GM12864 (cell line): ENCODE data around the gene APBB2.
A peak's percentile ranks its signal among the peaks of the same experiment; 100 is the strongest.
"Not testable (repeated sequence)": the region's sequence is repeated elsewhere in the genome, so short reads cannot be mapped to it uniquely, and the experiment has no call there.

Experiments used
- DNase-seq: peaks from one replicate; pipeline ENCODE4 v3.0.0-alpha.2; 2011; ENCODE audit warnings: low read depth
- H3K4me3 ChIP-seq: 2 replicates; pipeline ENCODE4 v1.5.1; 2011; ENCODE audit warnings: mild to moderate bottlenecking, low read depth, low read length, control low read depth
- TF ChIP-seq, protein P1 (sequence below): IDR thresholded peaks from 2 replicates; pipeline ENCODE4 v1.5.1; 2011; ENCODE audit warnings: low read depth, mild to moderate bottlenecking, moderate library complexity, low read length, control low read depth, inconsistent platforms; ENCODE audit errors: missing control alignments

APBB2 gene

DNA sequence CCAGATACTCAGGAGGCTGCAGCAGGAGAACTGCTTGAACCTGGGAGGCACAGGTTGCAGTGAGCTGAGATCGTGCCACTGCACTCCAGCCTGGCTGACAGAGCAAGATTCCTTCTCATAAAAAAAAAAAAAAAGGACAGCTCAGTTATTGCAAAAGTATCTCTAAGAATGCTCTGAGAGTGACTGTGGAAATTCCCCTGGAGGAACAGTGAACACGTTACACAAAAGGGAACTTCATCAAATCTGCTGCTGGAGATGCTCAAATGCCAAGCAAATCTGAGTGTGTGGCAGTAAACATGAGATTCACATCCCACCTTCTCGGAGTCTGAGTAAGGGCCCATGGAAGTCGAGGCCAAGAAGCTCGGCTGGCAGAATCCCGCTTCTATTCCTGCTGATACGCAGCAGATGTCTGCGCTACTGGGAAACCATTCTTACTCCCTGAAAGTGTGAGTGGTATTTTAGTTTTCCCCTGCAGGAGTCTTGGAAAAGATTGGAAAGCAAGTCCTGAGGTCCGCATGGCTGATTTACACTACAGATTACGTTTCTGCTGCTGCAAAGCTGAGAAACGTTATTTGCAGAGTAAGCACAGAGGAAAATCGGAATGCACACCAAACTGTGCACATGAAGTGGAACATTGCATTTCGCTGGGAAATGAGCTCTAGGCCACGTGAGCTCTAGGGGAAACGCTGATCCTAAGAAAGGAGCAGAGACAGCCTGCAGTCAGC is 301.7 kb downstream of the APBB2 start:
- no peak overlapping the region for H3K4me3 ChIP-seq
- TF ChIP-seq, protein P1, sequence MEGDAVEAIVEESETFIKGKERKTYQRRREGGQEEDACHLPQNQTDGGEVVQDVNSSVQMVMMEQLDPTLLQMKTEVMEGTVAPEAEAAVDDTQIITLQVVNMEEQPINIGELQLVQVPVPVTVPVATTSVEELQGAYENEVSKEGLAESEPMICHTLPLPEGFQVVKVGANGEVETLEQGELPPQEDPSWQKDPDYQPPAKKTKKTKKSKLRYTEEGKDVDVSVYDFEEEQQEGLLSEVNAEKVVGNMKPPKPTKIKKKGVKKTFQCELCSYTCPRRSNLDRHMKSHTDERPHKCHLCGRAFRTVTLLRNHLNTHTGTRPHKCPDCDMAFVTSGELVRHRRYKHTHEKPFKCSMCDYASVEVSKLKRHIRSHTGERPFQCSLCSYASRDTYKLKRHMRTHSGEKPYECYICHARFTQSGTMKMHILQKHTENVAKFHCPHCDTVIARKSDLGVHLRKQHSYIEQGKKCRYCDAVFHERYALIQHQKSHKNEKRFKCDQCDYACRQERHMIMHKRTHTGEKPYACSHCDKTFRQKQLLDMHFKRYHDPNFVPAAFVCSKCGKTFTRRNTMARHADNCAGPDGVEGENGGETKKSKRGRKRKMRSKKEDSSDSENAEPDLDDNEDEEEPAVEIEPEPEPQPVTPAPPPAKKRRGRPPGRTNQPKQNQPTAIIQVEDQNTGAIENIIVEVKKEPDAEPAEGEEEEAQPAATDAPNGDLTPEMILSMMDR, result no peak
- DNase-seq, result no peak

DNA sequence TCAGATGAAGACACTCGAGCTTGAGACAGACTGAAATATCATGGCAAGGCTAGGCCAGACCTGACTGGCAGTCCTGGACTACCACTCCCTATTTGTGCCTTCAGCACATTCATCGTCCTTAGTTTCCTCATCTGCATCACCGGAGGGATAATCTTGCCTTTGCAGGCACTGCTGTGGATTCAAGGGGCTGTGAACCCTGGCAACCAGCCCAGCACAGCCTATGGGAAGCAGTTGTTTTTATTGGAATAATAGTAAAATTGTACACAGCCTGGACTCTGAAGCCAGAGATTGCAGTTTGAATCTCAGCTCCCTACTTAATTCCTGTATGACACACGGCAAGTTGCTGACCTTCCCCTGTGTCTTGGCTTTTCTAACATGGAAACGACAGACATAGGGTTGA is 303.6 kb downstream of the APBB2 start:
- DNase-seq, result no peak
- no peak overlapping the region for H3K4me3 ChIP-seq
- TF ChIP-seq, protein P1, result no peak

DNA sequence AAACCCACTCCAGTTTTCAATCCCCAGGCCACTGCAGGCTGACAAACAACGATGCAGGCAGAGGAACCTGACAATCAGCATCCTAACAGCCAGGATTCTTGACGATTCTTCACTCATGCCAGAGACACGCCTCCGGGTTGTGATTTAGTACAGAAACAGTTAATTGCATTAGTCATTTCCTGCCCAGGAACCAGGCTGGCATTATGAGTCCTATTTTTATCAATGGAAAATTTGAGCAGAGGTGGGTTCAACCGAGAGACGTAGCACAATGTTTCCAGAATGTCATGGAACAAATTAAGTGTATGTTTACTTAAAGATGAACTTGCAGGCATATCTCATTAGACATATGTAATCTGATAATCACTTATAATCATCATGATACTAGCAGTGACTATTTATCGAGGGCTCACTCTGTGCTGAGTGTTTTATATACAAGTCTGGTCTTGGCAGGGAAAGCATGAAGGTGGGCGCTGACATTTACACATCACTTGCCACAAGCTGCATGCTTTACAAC is 304.9 kb downstream of the APBB2 start:
- no peak for DNase-seq
- TF ChIP-seq, protein P1, result no peak
- H3K4me3 ChIP-seq, result no peak overlapping the region

DNA sequence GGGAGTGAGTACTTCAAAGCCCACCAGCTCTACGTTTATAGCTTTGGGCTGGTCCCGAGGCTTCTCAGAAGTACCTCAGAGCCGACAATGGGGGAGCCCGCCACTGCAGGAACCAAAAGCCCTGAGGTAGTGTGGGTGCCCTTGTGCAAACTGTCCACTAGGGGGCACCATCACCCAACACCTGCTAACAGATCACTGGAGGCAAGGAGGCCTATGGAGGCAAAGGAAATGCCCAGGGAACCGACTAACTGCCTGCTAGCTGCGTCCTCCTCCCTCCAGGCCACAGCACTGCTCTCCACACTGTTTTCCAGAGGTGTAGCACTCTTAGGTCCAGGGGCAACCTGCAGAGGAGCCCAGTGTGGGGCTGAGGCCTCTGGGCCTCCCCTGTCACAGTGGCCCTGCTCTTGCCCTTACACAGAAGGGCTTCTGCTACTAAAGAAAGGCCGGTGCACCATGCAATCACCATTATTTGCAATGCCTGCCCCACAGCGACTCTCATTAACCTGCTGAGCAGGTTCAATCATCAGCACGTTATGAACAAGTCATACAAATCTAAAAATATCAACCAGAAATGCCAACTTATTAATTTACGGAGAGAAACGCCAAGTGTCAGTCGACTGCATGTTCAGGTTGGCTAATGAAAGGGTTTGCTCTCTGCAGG is 305.5 kb downstream of the APBB2 start:
- no peak overlapping the region for H3K4me3 ChIP-seq
- TF ChIP-seq, protein P1, result peak; percentile 96
- DNase-seq, result peak; percentile 59

DNA sequence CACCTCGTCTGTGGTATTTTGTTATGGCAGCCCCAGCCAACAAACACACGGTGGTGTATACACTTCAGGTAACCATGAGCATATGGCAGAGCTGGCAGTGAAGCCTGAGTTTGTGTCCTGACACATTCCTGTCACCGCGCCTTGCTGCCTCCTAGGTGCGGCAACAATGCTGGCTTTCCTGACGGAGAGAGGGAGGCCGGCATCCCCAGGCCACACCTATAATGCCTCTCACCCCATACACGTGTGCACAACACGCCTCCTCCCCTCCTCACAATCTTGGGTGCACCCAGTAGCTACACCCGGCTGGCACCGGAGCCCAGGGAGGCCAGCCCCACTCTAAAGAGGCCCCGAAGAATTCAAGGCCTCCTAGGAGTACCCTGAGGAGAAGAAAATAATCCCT is 306.0 kb downstream of the APBB2 start:
- DNase-seq, result no peak
- TF ChIP-seq, protein P1, result no peak
- H3K4me3 ChIP-seq, result no peak overlapping the region

DNA sequence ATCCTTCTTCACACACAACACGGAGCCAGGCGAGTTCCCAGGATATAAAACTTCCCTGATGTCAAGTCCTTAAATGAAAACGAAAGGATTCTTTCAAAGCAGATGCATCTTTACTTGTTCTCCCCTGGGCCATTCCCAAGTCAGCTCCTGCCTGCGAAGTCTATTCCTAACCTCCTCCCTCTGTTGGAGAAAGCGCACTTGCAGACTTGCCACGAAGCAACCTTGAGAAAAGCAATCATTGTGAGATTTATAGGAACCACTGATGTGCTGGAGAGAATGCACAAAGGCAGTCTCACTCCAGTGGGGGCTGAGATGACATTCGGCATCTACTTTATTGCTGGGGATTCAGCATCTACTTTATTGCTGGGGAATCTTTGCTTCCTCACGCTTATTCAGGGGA is 308.9 kb downstream of the APBB2 start:
- no peak overlapping the region for H3K4me3 ChIP-seq
- TF ChIP-seq, protein P1, result no peak
- DNase-seq, result no peak

DNA sequence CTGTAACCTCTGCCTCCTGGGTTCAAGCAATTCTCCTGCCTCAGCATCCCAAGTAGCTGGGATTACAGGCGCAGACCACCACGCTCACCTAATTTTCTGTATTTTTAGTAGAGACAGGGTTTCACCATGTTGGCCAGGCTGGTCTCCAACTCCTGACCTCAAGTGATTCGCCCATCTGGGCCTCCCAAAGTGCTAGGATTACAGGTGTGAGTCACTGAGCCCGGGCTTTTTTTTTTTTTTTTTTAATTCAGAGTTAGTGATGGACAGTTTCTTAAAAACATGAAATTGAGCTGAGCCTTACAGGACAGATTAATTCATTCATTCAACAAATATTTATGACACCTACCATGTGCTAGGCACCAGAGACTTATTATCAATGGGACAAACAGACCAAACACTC is 313.8 kb downstream of the APBB2 start:
- not testable (repeated sequence) for H3K4me3 ChIP-seq, DNase-seq
